Stimulated activated CD4-positive, alpha-beta T cell treated with anti-CD3 and anti-CD28 coated beads, Interleukin-1b, Interleukin-23, amount 100 ng/mL, for 48 hours (primary cell): ENCODE data around the gene RTP2.
A peak's percentile ranks its signal among the peaks of the same experiment; 100 is the strongest.

Experiments used
- DNase-seq: peaks from one replicate; pipeline ENCODE4 v3.0.0-alpha.2; 2020

Gene RTP2

GRCh38 chr3:187702507-187703033, at the start of gene RTP2:
TSS of gene RTP2 (minus strand) at chr3:187702557. CDS start at chr3:187702128, 429 bp downstream.
- DNase-seq = no peak

- no peak for DNase-seq
Measured at GRCh38 chr3:187750513-187751123, 48.3 kb upstream of the RTP2 start.

- DNase-seq = no peak
Measured at GRCh38 chr3:187750006-187750512, 47.7 kb upstream of the RTP2 start.

GRCh38 chr3:187748050-187748481, 45.7 kb upstream of the RTP2 start:
- DNase-seq = peak; percentile 91

- no peak for DNase-seq
Measured at GRCh38 chr3:187747506-187747905, 45.1 kb upstream of the RTP2 start.

- no peak for DNase-seq
Measured at GRCh38 chr3:187746442-187747281, 44.3 kb upstream of the RTP2 start.

- no peak for DNase-seq
Measured at GRCh38 chr3:187746059-187746441, 43.7 kb upstream of the RTP2 start.

DNA sequence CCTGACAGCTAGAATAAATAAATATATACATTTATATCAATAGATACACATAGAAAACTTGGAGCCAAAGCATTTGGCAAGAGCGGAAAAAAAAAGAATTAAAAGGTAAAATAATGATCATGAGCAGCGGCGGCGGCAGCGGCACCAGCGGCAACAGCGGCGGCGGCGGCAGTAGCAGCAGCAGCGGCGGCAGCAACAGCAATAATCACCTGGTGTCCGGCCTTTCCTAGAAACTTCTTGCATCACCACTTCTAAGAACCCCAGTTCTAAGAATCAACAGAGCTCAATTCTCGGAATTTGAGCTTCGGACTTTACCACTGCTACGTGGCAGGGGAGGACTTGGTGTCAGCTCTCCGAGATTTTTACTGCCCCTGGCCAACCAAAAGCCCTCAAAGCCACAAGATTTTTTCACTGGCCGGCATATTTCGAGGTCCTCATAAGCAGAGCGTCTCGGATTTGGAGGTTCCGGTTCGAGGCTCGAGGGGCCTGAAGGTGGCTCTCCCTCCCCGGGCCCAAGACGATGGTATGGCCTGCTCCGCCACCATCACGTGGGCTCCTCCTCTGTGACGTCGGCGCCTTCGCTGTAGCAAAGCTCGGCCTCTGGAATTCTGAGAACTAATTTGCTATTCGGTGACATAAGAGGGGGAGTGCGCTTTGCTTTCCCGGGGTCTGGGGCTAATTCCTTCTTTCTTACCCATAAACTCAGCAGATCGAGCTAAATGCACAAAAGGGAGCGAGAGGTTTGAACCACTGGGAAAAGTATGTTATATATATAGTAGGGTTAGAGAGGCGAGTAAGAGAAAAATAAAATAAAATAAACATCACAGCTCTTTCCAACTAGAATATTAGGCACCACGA, 43.1 kb upstream of the RTP2 start, which contains the start of gene BCL6:
Gene BCL6, minus strand, starts transcription at position 268 of the 858 bp plus-strand sequence. CDS start 11,775 bp downstream, outside the sequence.
- peak; percentile 89 for DNase-seq

GRCh38 chr3:187744169-187745151, 42.1 kb upstream of the RTP2 start:
- peak; percentile 35 for DNase-seq

DNA sequence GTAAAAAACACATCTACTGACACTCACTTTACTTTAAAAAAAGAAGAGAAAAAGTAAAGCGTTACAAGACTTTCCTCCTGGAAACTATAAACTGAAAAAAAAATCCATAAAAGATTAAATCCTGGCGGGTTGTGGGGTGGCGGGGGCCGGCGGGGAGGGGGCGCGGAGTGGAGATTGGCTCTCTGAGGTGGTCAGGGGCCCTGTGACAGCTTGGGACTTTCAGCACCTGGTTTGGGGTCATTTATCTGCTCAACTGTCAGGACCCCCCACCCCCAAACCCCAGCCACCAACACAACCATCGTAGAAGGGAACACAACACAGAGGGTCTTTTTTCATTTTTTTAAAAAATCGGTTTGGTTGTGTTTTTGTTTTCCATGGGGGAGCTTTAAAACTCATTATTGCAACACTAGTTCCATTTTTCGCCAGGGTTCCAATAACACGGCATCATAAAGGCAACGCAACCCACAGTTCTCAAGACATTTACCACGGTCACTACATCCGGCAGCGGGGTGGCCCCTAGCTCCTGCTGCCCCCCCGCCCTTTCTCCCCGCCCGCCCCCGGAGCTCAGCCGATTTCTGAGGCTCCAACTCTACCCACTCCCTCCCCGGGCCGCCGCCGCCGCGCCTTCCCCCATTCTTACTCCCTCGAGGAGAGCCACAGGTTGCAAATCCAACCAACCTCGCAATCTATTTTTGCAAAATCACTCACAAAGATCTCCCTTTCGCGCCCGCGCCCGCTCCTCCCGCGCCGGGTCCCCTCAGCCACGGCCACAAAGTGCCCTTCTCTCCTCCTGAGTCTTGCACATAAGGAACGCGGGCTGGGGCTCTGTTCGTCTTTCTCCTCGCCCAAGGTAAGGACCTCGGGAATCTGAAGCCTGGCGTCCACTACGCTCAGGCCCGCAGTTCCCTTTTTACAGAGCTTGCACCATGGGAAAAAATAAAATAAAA, 41.1 kb upstream of the RTP2 start:
- DNase-seq = peak; percentile 73

DNA sequence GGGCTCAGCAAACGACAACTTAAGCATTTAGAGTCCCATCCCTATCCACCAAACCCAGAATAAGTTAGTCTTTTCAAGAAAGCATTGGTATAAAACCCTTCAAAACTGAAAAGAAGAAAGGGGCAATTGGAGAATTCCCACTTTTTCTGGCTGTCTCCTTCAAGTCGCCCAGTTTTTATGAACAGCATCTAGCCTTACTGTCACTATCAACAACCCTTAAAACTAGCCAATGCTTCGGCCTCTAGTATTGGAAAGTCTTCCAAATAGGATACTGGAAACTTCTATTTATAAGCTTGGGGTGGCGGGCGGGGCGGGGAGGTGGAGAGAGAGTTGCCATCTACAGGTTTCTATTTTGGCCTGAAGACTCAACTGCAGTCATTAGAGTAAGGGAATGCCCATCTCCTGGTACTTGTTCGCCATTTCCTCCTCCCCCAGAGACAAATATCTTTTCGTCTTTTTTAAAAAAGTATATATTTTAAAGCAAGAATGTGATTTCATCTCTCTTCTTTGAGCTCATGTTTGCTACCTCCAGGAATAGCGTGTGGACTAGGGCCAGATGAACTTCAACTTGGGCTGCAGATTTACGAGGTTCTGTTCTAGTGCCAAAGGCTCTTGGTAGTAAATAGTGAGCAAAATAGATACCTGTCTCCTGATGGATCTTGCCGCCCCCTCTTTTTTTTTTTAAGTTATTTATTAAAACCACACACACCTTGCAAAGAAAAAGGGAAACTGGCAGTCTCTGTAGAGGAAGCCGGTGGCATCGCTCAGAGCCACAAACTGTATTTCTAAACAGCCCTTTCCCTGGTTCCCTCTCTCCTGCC, 40.2 kb upstream of the RTP2 start:
- DNase-seq = no peak

- peak; percentile 80 for DNase-seq
Measured at GRCh38 chr3:187741403-187742350, 39.3 kb upstream of the RTP2 start.

DNA sequence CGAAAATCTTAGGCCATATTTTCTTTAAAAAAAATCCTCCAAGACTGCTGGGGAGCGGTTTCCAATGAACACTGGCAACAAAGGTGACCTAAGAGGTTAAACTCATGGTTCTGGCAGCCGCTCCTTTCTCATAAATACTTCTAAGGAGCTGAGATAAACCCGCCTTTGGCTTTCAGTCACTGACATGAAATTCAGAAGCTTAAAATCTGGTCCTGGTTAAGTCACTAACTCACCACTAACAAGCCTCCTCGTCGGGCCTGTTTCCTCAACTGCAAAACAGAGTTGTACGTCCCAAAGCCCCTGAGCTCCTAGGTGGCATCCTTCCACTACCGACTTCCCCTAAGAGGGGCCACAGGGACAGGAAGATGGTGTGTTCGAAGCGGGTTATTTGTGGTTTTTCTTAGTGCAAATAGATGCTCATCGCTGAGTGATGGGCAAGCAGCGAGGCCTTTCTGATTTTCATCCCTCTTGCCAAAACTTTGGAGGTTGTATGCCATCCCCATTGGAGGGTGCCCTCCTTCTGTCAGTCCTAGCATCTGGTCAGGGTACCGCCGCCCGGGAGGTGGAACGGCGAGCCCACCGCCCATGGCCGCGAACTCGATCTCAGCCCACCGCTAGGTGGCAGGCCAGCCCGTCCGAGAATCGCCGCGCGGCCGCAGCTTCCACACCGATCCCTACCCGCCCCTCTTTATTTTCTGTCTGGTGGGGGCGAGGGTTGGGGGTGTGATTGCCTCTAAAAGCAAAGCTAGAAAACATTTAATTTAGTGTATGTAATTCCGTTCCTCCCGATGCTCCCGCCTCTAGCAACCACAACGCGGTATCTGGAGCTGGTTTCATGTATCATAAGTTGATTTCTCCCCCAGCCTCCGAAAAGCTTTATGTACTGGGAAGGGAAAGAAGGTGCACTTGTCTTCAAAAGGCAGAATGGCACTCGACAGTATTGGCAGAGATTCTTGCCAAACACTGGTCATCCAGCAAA, 38.4 kb upstream of the RTP2 start:
- peak; percentile 71 for DNase-seq

DNA sequence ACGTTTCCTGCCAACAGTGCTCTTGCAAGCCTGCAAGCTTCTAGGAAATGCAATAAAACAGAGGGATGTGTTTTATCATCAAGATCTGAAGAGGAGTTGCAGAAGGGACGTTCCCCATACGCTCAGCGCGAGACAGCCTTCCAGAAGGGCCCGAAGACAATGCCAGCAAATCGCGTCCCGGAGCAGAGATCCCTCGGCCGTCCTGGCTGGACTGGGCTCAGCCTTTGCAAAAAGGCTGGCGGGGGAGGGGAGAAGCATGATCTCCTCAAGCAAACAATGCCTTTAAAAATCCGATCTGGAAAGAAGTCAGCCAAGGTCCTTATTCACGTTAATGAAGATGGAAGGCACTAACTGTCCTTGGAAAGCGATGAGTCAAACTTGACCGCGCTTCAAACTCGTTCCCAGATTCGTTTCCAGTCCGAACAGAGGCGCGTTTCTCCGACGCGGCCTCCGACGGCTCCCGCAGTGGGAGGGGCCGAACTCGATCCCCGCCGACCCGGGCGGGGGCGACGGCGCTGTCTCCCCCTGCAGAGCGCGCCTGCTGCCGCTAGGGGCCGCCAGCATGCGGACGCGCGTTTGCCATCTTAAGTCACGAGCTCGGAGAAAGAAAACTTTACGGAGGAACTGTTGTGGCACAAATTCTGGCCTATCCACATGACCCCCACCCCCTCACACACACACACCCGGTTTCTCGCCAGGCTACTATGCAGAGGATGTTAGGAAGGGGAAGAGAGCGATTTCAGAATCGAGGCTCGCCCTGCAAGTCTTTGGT, 37.4 kb upstream of the RTP2 start:
- peak; percentile 82 for DNase-seq

- peak; percentile 36 for DNase-seq
Measured at GRCh38 chr3:187739094-187739560, 36.8 kb upstream of the RTP2 start.
